ENCODE results near the gene ZBTB20. TPM values are rescaled to one million over a fixed set of nuclear protein-coding genes. Genes with fewer than 3 reads are reported as not detected.

The ZBTB20 gene
- total RNA-seq, 6 experiments from 2014 or later: 8.0 to 14.1 (median 10.4) TPM

GRCh38 chr3:114333180-114333922 lies 813.7 kb downstream of the ZBTB20 start:
- no peak for TF ChIP-seq CTCF (IDR thresholded peaks at IDR 0.05)
- H3K4me3 Mint-ChIP-seq: no peak overlapping the region
- no peak overlapping the region for H3K27ac Mint-ChIP-seq
- DNase-seq: no peak
- H3K27me3 Mint-ChIP-seq (ENCODE audit: insufficient read depth): no peaks in the 10 kb centered on the region
- H3K36me3 Mint-ChIP-seq (ENCODE audit: low read depth): peaks cover 23% of the 10 kb centered on the region
- no peaks in the 10 kb centered on the region for H3K4me1 Mint-ChIP-seq (ENCODE audit: low read depth)
- H3K9me3 Mint-ChIP-seq: no peaks in the 10 kb centered on the region

- H3K27ac Mint-ChIP-seq: no peak overlapping the region
- no peak for TF ChIP-seq CTCF (IDR thresholded peaks at IDR 0.05)
- H3K9me3 Mint-ChIP-seq: no peaks in the 10 kb centered on the region
- no peaks in the 10 kb centered on the region for H3K27me3 Mint-ChIP-seq (ENCODE audit: insufficient read depth)
- H3K4me1 Mint-ChIP-seq (ENCODE audit: low read depth): no peaks in the 10 kb centered on the region
- peaks cover 18% of the 10 kb centered on the region for H3K36me3 Mint-ChIP-seq (ENCODE audit: low read depth)
- H3K4me3 Mint-ChIP-seq: no peak overlapping the region
- DNase-seq: no peak
Measured at GRCh38 chr3:114332342-114333179, 814.5 kb downstream of the ZBTB20 start.

DNA sequence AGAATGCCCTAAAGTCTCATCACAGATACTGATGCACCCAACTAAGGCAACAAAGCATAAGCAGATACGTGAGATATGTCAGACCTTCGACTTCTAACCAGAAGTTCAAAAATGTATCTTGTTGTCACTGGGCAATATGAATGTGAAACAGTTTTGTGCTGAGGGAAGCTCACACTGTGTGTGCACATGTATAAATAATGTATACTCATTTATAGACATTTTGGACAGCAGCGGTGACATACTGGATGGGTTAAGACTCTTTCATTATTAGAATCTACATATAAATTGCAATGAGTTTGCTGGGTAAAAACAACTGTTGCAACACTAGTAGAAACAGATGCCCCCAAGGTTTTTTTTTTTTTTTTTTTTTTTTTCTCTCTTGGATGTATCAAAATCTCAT lies 815.4 kb downstream of the ZBTB20 start:
- H3K36me3 Mint-ChIP-seq (ENCODE audit: low read depth): peaks cover 18% of the 10 kb centered on the region
- TF ChIP-seq CTCF (IDR thresholded peaks at IDR 0.05): no peak
- no peaks in the 10 kb centered on the region for H3K27me3 Mint-ChIP-seq (ENCODE audit: insufficient read depth)
- no peak for DNase-seq
- H3K27ac Mint-ChIP-seq: no peak overlapping the region
- H3K4me3 Mint-ChIP-seq: no peak overlapping the region
- no peaks in the 10 kb centered on the region for H3K9me3 Mint-ChIP-seq
- H3K4me1 Mint-ChIP-seq (ENCODE audit: low read depth): no peaks in the 10 kb centered on the region

DNA sequence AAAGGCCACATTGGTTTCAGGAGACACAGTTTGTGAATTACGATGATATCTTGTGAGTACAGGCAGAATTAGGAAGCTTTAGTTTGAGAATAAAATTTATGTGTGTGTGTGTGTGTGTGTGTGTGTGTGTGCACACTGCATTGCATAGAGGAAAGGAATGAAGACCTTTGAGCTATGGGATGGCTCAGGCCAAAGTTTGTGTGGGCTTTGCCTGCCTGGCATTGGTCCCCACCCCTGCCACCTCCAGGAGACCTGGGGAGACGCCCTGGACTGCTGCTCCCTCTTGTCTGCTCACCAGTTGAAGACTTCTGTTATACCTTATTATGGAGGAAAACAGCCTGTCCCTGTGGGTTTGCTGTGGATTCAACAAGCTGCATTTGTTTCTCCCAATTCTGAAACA lies 816.1 kb downstream of the ZBTB20 start:
- no peak for TF ChIP-seq CTCF (IDR thresholded peaks at IDR 0.05)
- Mint-ChIP-seq H3K4me3 (no peak overlapping the region), H3K27ac (no peak overlapping the region)

DNA sequence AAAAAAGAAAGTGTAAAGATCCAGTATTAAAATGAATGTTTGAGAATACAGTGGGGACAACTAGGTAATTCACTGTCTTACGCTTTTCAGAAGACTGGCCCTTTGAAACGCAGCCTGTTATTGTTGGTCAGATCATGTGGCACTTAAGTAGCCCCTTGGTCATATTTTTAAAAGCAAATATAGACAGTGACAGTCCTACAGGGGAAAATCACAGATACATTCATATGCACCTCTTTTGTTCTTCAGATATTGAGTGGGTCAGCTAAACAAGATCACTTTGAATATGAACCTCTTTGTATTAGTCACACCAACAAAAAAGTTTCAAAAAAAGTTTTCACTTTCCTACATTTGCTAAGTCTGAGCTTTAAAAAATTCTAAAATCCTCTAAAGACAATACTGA lies 817.3 kb downstream of the ZBTB20 start:
- Mint-ChIP-seq H3K27ac (no peak overlapping the region), H3K4me1 (ENCODE audit: low read depth) (no peaks in the 10 kb centered on the region), H3K27me3 (ENCODE audit: insufficient read depth) (no peaks in the 10 kb centered on the region), H3K36me3 (ENCODE audit: low read depth) (peaks cover 18% of the 10 kb centered on the region), H3K4me3 (no peak overlapping the region), H3K9me3 (no peaks in the 10 kb centered on the region)
- DNase-seq: no peak
- TF ChIP-seq CTCF (IDR thresholded peaks at IDR 0.05): no peak

More for the DNA sequence above, 816.1 kb downstream of the ZBTB20 start:
- Mint-ChIP-seq H3K4me1 (ENCODE audit: low read depth) (no peaks in the 10 kb centered on the region), H3K9me3 (no peaks in the 10 kb centered on the region), H3K27me3 (ENCODE audit: insufficient read depth) (no peaks in the 10 kb centered on the region), H3K36me3 (ENCODE audit: low read depth) (peaks cover 18% of the 10 kb centered on the region)
- DNase-seq: no peak

Data from HFFc6 (cell line).